GM12878 (cell line): Measurements from ENCODE around the gene PDE8B. TPM values are rescaled to one million over a fixed set of nuclear protein-coding genes. Genes with fewer than 3 reads are reported as not detected.

Source experiments
- ATAC-seq: fragments of 200-7000 bp; cut with Tn5 transposase; 3 replicates; pipeline ENCODE4 v1.9.1; 2020; ENCODE audit warnings: mild to moderate bottlenecking, moderate library complexity
- BruUV-seq: library from RNA; stranded (reverse); fragments of 400-500 nt; replicated peaks from 2 replicates; lab custom pipeline; 2021; lab: Mats Ljungman, UMichigan
- CTCF ChIA-PET: fragments of 300-600 bp; sonication (Branson Sonifier 250); formaldehyde crosslinking; extraction: SDS; loops from one replicate; lab custom pipeline; 2021; ENCODE audit warnings: inconsistent platforms; lab: Yijun Ruan, JAX
- POLR2A ChIA-PET: fragments of 350-600 bp; formaldehyde crosslinking; extraction: SDS; loops from one replicate; lab custom pipeline; 2021; ENCODE audit warnings: inconsistent platforms; lab: Charles Lee
- RAD21 ChIA-PET: fragments of 300-600 bp; sonication (Branson Sonifier 250); formaldehyde crosslinking; loops from one replicate; lab custom pipeline; 2023; ENCODE audit warnings: antibody characterized with exemption; ENCODE audit not compliant: unreplicated experiment; lab: Charles Lee
- SMC1A ChIA-PET: fragments of 300-600 bp; sonication (Branson Sonifier 250); formaldehyde crosslinking; loops from one replicate; lab custom pipeline; 2023; ENCODE audit not compliant: unreplicated experiment, uncharacterized antibody; lab: Charles Lee
- DNase-seq: peaks from one replicate; pipeline ENCODE4 v3.0.0-alpha.2; 2011; ENCODE audit warnings: low read depth, low spot score
- FAIRE-seq: peaks from 3 replicates; lab custom pipeline; 2011; peaks lifted over from hg19 to GRCh38; lab: Jason Lieb, UNC
- H2AFZ ChIP-seq: 2 replicates; pipeline ENCODE4 v1.6.0; 2011; ENCODE audit warnings: low read depth, low read length, control low read depth; ENCODE audit not compliant: control insufficient read depth
- H3K27ac ChIP-seq: 2 replicates; pipeline ENCODE4 v1.5.1; 2011; ENCODE audit warnings: control low read depth; ENCODE audit not compliant: control insufficient read depth, insufficient read depth
- H3K27me3 ChIP-seq, 2 experiments: replicated peaks in 1 of 2; 2 replicates each; pipeline versions ENCODE4 v1.6.0 to v1.6.1; 2011; ENCODE audit warnings: low read length in 1 of 2; ENCODE audit not compliant: control insufficient read depth in 2 of 2, insufficient read depth in 2 of 2
- H3K36me3 ChIP-seq, 2 experiments: 2 replicates each; pipeline ENCODE4 v1.5.1; 2011; ENCODE audit warnings: low read length in 1 of 2; ENCODE audit not compliant: control insufficient read depth in 2 of 2, insufficient read depth in 2 of 2
- H3K4me1 ChIP-seq: 2 replicates; pipeline ENCODE4 v1.6.1; 2011; ENCODE audit warnings: mild to moderate bottlenecking, low read length, moderate library complexity, mixed read lengths; ENCODE audit not compliant: control insufficient read depth, insufficient read depth
- H3K4me2 ChIP-seq: 2 replicates; pipeline ENCODE4 v1.6.0; 2011; ENCODE audit warnings: control low read depth; ENCODE audit not compliant: control insufficient read depth, insufficient read depth
- H3K4me3 ChIP-seq: fragments of 200-600 bp; sonication (generic); 2 replicates; pipeline ENCODE4 v1.5.1; 2016
- H3K79me2 ChIP-seq: 2 replicates; pipeline ENCODE4 v1.6.0; 2011; ENCODE audit warnings: low read length; ENCODE audit not compliant: control insufficient read depth, insufficient read depth
- H3K9ac ChIP-seq: 2 replicates; pipeline ENCODE4 v1.8.0; 2011; ENCODE audit warnings: low read length, control low read depth, mixed read lengths; ENCODE audit not compliant: control insufficient read depth, insufficient read depth
- H3K9me3 ChIP-seq: replicated peaks from 3 replicates; pipeline ENCODE4 v1.5.1; 2011; ENCODE audit warnings: mild to moderate bottlenecking, low read length; ENCODE audit not compliant: control insufficient read depth, insufficient read depth
- H4K20me1 ChIP-seq: 2 replicates; pipeline ENCODE4 v1.6.0; 2011; ENCODE audit not compliant: control insufficient read depth, insufficient read depth
- E2F8 ChIP-seq: fragments of 450-650 bp; IDR thresholded peaks from 2 replicates; pipeline ENCODE4 v1.6.1; 2018; ENCODE audit warnings: mild to moderate bottlenecking, low read depth, moderate library complexity; ENCODE audit not compliant: partially characterized antibody
- IKZF1 ChIP-seq: fragments of 450-650 bp; conservative IDR thresholded peaks from 2 replicates; pipeline ENCODE4 v1.6.1; 2017; ENCODE audit warnings: antibody characterized with exemption, mild to moderate bottlenecking
- TCF12 ChIP-seq: IDR thresholded peaks from 2 replicates; pipeline ENCODE4 v1.6.1; 2011; ENCODE audit warnings: low read depth, mild to moderate bottlenecking, low read length
- WGBS: methylation state at CpG from one replicate; pipeline ENCODE4 v1.1.6; 2016; ENCODE audit warnings: low lambda C conversion rate; ENCODE audit not compliant: insufficient replicate concordance, insufficient coverage; ENCODE audit errors: missing lambda C conversion rate; 5-methylcytosine and 5-hydroxymethylcytosine counted together
- in situ Hi-C: fragments of 300-500 bp; cut with MboI; formaldehyde crosslinking; loops from 9 replicates; pipeline ENCODE4 v1.14.3; 2018; ENCODE audit warnings: mixed read lengths
- intact Hi-C: fragments of 100-400 bp; cut with micrococcal nuclease; formaldehyde crosslinking; loops from one replicate; pipeline ENCODE4 v1.14.2; 2022; ENCODE audit not compliant: unreplicated experiment
- polyA plus RNA-seq, 11 experiments: library from polyadenylated mRNA; depleted of rRNA in 4 of 11; unstranded in 6 of 11; stranded (reverse) in 5 of 11; fragments of >200 nt; fragmentation: Nextera tagmentation in 4 of 11; fragmentation: Illumina TruSeq in 1 of 11; extraction: Ambion mirVana in 4 of 11; extraction: Trizol in 1 of 11; gene quantifications; 1 replicate in 1 of 11; 2 replicates in 10 of 11; pipeline versions ENCODE4 v1.2.1 to v1.2.3, GENCODE V29; 2011 to 2016; ENCODE audit warnings: inconsistent platforms in 2 of 11, missing spikeins in 2 of 11, low read depth in 1 of 11
- total RNA-seq, 4 experiments: library from RNA; depleted of rRNA in 3 of 4; stranded (reverse); fragments of >200 nt in 3 of 4; fragmentation: Illumina TruSeq in 1 of 4; extraction: Trizol in 1 of 4; gene quantifications; 2 replicates each; pipeline versions ENCODE4 v1.2.1 to v1.2.3, GENCODE V29; 2013 to 2021
- TF ChIP-seq, protein P1 (sequence below): fragments of 450-650 bp; conservative IDR thresholded peaks from 2 replicates; pipeline ENCODE4 v1.6.1; 2017; ENCODE audit warnings: mild to moderate bottlenecking, moderate library complexity

The PDE8B gene
- total and polyA plus RNA-seq, 10 of the 15 experiments (the other 5 are each of a cell fraction or from before 2014, with no cell fraction given), result 0.03 to 0.44 (median 0.20) TPM; not detected in 3

DNA sequence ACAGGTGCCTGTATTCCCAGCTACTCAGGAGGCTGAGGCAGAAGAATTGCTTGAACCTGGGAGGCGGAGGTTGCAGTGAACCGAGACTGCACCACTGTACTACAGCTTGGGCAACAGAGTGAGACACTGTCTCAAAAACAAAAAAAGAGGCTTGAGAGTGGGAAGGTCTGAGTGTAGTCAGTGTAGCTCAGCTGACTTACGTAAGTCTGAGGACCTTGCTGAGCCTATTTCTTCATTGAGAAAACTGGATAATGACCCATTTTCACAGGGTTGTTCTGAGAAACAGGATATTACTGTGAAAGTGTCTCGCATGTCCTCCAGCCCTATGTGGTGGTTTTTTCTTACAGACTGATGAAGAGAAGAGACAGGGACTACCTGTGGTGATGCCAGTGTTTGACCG lies 214.9 kb downstream of the PDE8B start (continued):
- TF ChIP-seq E2F8, result no peak

DNA sequence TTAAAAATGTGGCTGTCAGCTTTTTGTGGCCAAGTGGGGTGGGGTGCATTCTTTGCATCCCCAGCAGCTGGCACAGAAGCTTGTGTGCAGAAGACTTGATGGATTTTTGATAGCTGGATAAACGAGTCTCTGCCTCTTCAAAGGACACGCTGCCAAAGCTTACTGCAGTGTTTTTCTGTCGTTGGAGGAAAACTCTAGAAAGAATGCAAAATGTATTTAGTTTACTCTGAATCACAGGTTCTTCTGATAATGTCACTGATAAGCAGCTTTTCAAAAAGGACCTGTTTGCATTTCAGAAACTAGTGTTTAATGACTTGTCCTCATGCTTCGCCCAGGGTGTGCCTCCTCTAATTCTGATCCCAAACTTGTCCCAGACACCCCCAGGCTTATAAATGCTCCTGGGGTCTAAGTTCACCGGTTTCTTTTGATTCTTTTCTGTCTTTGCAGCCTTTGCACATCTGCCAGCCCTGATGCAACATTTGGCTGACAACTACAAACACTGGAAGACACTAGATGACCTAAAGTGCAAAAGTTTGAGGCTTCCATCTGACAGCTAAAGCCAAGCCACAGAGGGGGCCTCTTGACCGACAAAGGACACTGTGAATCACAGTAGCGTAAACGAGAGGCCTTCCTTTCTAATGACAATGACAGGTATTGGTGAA lies 215.6 kb downstream of the PDE8B start:
- Histone ChIP-seq H3K79me2 (no peaks in the 10 kb centered on the region), H3K9me3 (no peaks in the 10 kb centered on the region), H4K20me1 (no peaks in the 10 kb centered on the region), H3K27ac (no peak overlapping the region), H3K36me3 (peaks cover 0 to 16% of the 10 kb centered on the region in 2 experiments; a peak in 2 of 4 replicates), H3K9ac (no peak overlapping the region), H3K27me3 (no peaks in the 10 kb centered on the region), H2AFZ (no peak overlapping the region), H3K4me2 (no peak overlapping the region), H3K4me1 (no peaks in the 10 kb centered on the region), H3K4me3 (no peak overlapping the region)
- ATAC-seq, result no peak
- CTCF ChIA-PET, result interaction anchor here (1.3 to 2.5 kb wide), 2 partner anchors 11 to 46 kb away, joined by 4 to 14 read pairs; no protein-coding TSS in a partner anchor
- WGBS, result 81% methylated on average over 8 of the region's 8 CpGs
- no peak for DNase-seq
- in situ Hi-C loops (no loop called here), intact Hi-C loops (no loop called here)
- no peak for FAIRE-seq
- POLR2A ChIA-PET, result interaction anchor here (0.6 to 1.1 kb wide), 4 partner anchors 9 to 1805 kb away, joined by 3 to 5 read pairs (median 4); no protein-coding TSS in a partner anchor
- TF ChIP-seq IKZF1 (no peak), TCF12 (no peak)
- TF ChIP-seq, protein P1, sequence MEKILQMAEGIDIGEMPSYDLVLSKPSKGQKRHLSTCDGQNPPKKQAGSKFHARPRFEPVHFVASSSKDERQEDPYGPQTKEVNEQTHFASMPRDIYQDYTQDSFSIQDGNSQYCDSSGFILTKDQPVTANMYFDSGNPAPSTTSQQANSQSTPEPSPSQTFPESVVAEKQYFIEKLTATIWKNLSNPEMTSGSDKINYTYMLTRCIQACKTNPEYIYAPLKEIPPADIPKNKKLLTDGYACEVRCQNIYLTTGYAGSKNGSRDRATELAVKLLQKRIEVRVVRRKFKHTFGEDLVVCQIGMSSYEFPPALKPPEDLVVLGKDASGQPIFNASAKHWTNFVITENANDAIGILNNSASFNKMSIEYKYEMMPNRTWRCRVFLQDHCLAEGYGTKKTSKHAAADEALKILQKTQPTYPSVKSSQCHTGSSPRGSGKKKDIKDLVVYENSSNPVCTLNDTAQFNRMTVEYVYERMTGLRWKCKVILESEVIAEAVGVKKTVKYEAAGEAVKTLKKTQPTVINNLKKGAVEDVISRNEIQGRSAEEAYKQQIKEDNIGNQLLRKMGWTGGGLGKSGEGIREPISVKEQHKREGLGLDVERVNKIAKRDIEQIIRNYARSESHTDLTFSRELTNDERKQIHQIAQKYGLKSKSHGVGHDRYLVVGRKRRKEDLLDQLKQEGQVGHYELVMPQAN, result no peak
- RAD21 ChIA-PET, result interaction anchor here (0.6 to 1.2 kb wide), 3 partner anchors 30 to 638 kb away, joined by 3 to 4 read pairs (median 4); partner anchors contain the start of gene WDR41
- SMC1A ChIA-PET, result interaction anchor here (0.8 to 3.3 kb wide), 9 partner anchors 9 to 340 kb away, joined by 3 to 21 read pairs (median 5); no protein-coding TSS in a partner anchor
- no TSS peak for BruUV-seq
